ENCODE measurements around the gene CASQ2.

Gene CASQ2

DNA sequence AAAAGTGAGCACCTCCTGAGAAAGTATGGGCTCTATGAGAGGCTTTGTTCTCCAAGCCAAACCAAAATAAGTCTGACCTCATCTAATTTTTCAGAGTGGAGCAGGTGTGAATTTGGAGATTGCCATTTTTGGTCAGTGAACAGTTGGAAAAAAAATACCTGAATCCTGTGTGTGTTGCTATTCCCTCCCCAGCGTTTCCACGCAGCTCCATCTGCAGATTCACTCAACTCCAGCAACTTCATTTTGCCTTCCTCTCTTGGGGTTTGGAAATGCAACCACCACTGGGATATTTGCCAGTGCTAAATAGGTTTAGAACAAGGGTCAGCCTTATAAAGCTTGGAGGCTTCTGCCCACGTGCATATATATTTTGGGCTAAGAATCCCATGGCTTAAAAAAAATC, 11.2 kb downstream of the CASQ2 start:
- Histone ChIP-seq H3K27ac (ENCODE audit: low read length) (no peak overlapping the region), H3K9me3 (ENCODE audit: control insufficient read depth in 2 of 2, low read length in 2 of 2) (peaks cover 3% of the 10 kb centered on the region in 2 donors), H3K4me1 (ENCODE audit: control insufficient read depth, insufficient read depth, low read length) (no peaks in the 10 kb centered on the region), H3K27me3 (ENCODE audit: control insufficient read depth in 1 of 2, insufficient read depth in 2 of 2, low read length in 2 of 2) (no peaks in the 10 kb centered on the region), H3K36me3 (ENCODE audit: control insufficient read depth in 2 of 2, insufficient read depth in 2 of 2, low read length in 2 of 2) (peaks cover 0 to 2% of the 10 kb centered on the region in 2 donors), H3K9ac (ENCODE audit: low read length in 2 of 2) (no peak overlapping the region), H3K4me3 (ENCODE audit: low read length in 2 of 2) (no peak overlapping the region)

DNA sequence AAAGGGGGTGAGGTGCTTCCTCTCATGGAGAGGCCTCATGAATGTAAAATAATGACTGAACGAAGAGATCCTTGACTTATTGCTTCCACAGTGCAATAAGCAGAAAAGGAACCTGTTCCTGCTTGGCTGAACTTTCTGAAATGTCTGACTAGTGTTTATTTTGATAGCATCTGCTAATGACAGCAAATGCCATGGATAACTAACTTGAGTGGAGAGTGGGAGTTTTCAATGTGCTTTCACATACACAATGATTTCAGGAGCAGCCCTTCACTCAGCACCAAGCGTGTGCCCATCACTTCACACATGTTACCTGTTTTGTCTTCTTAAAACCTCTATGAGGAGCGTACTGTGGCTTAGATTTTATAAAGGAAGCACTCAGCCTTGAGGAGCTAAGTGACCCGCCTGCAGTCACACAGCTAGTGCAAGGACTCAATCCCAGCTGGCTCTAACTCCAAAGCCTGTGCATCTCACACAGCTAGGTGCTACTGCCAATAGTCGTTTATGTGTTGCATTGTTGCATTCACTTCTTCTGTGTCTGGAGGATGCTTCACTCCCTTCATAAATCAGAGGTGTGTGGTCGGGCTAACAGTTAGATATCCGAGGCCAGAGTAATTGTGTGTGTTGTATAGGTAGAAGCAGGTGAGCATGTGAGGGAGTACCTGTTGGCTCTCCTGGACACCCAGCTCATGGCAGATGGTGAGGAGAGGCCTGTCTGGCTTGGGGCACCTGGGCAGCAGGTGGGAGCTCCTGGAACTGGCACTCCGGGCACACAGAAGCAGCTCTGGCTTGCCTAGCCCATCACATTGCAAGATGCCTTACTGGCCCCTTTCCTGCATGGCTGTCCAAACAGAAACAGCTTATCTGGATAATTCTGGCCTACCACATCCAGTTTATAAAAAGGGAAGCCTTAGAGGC, 12.8 kb downstream of the CASQ2 start:
- H3K36me3 ChIP-seq (ENCODE audit: control insufficient read depth in 2 of 2, insufficient read depth in 2 of 2, low read length in 2 of 2), result peaks cover 0 to 2% of the 10 kb centered on the region in 2 donors
- peaks cover 3% of the 10 kb centered on the region in 2 donors for H3K9me3 ChIP-seq (ENCODE audit: control insufficient read depth in 2 of 2, low read length in 2 of 2)
- H3K27ac ChIP-seq (ENCODE audit: low read length), result no peak overlapping the region
- H3K9ac ChIP-seq (ENCODE audit: low read length in 2 of 2), result no peak overlapping the region
- no peaks in the 10 kb centered on the region for H3K4me1 ChIP-seq (ENCODE audit: control insufficient read depth, insufficient read depth, low read length)
- H3K27me3 ChIP-seq (ENCODE audit: control insufficient read depth in 1 of 2, insufficient read depth in 2 of 2, low read length in 2 of 2), result no peaks in the 10 kb centered on the region
- no peak overlapping the region for H3K4me3 ChIP-seq (ENCODE audit: low read length in 2 of 2)

DNA sequence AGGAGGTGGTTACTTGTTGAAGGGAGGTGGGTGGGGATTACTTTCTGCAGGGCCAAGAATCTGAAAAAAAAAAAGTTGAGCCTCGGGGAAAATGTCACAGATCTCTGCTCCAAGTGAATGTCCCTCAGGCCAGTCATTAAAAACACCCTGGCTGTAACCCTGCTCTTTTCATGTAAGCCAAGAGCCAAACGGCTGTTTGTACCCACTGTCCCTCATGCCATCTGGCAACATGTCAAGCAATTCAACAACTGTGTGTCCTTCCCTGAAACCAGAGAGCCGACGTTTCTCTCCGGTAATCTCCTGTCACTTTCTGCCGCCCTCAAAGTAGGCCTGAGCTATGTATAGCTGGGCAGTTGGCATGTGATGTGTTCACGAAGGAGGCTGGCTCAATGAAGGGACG, 14.7 kb downstream of the CASQ2 start:
- no peak overlapping the region for H3K9ac ChIP-seq (ENCODE audit: low read length in 2 of 2)
- no peak overlapping the region for H3K27ac ChIP-seq (ENCODE audit: low read length)
- H3K36me3 ChIP-seq (ENCODE audit: control insufficient read depth in 2 of 2, insufficient read depth in 2 of 2, low read length in 2 of 2), result no peaks in the 10 kb centered on the region
- H3K9me3 ChIP-seq (ENCODE audit: control insufficient read depth in 2 of 2, low read length in 2 of 2), result no peaks in the 10 kb centered on the region
- no peaks in the 10 kb centered on the region for H3K27me3 ChIP-seq (ENCODE audit: control insufficient read depth in 1 of 2, insufficient read depth in 2 of 2, low read length in 2 of 2)
- H3K4me1 ChIP-seq (ENCODE audit: control insufficient read depth, insufficient read depth, low read length), result peaks cover 6% of the 10 kb centered on the region
- no peak overlapping the region for H3K4me3 ChIP-seq (ENCODE audit: low read length in 2 of 2)

DNA sequence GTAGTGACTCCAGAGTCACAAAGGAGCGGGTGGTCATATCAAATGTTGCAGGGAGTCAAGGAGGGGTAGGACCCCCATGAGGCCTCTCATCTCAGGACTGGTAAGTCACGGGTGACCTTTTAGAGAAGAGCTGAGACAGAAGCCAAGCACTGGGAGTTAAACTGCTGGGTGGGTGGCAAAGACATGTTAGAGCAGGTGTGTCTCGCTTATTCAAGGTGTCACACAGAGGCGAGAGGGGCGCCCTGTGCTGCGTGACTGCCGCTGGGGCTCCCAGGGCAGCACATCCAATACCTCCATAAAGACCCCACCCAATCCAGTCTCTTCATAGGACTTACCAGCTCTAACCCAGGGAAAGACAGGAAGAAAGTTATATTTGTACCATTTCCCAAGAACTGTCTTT, 15.2 kb downstream of the CASQ2 start:
- H3K4me1 ChIP-seq (ENCODE audit: control insufficient read depth, insufficient read depth, low read length), result peaks cover 9% of the 10 kb centered on the region
- no peaks in the 10 kb centered on the region for H3K36me3 ChIP-seq (ENCODE audit: control insufficient read depth in 2 of 2, insufficient read depth in 2 of 2, low read length in 2 of 2)
- no peak overlapping the region for H3K4me3 ChIP-seq (ENCODE audit: low read length in 2 of 2)
- no peaks in the 10 kb centered on the region for H3K27me3 ChIP-seq (ENCODE audit: control insufficient read depth in 1 of 2, insufficient read depth in 2 of 2, low read length in 2 of 2)
- H3K27ac ChIP-seq (ENCODE audit: low read length), result no peak overlapping the region
- H3K9me3 ChIP-seq (ENCODE audit: control insufficient read depth in 2 of 2, low read length in 2 of 2), result no peaks in the 10 kb centered on the region
- no peak overlapping the region for H3K9ac ChIP-seq (ENCODE audit: low read length in 2 of 2)

DNA sequence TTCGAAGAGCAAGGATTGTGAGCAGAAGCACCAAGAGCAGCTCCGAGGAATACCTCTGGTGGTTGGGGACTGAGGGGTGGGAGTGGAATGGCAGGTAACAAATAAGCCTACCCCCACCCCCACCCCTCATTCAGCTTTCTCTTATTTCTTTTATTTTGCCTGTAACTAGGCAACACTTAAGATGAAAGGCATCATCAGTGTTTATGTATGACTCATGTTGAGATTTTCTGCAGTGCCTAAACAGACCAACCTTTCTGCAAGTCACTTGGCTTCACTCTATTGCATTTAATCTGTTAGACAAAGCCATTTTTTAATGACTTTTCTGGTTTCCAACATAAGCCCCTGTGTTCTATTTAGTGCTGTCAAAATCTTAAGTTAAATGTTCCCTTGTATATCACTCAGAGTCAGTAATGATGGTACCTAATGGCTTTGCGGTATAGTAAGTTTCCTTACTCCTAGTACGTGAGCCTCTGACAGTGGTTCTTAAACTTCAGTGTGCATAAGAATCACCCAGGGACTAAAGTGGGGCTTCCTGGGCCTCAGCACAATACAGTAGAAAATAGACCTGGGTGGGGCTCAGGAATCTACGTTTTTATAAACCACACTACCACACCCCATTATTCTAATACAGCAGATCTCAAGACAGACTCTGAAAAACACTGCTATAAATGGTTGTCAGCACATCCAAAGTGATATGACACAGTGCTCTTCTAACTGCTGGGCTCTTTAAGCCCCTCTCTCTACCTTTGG, 19.9 kb downstream of the CASQ2 start:
- Histone ChIP-seq H3K4me3 (ENCODE audit: low read length in 2 of 2) (no peak overlapping the region), H3K9me3 (ENCODE audit: control insufficient read depth in 2 of 2, low read length in 2 of 2) (no peaks in the 10 kb centered on the region), H3K27me3 (ENCODE audit: control insufficient read depth in 1 of 2, insufficient read depth in 2 of 2, low read length in 2 of 2) (no peaks in the 10 kb centered on the region), H3K36me3 (ENCODE audit: control insufficient read depth in 2 of 2, insufficient read depth in 2 of 2, low read length in 2 of 2) (no peaks in the 10 kb centered on the region), H3K9ac (ENCODE audit: low read length in 2 of 2) (no peak overlapping the region), H3K27ac (ENCODE audit: low read length) (peak overlapping the region; percentile 18), H3K4me1 (ENCODE audit: control insufficient read depth, insufficient read depth, low read length) (peaks cover 9% of the 10 kb centered on the region)

DNA sequence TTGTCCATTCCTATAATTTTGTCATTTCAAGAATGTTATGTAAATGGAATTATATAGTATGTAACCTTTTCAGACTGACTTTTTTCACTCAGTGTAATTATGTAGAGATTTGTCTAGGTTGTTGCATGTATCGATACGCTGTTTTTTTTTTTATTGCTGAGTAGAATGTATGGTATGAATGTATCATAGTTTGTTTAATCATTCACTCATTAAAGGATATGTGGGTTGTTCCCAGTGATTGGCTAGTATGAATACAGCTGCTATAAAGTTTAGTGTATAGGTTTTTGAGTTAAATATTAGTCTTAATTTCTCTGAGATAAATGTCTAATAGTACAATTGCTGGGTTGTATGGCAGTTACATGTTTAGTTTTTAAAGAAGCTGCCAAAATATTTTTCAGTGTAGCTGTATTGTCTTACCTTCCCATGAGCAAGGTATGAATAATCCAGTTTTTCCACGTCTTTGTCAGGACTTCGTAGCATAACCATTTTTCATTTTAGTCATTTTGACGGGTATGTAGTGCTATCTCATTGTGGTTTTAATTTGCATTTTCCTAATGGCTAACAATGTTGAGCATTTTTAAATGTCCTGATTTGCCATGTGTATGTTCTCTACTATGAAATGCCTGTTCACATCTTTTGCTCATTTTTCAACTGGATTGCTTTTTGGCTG, 22.4 kb downstream of the CASQ2 start:
- peaks cover 9% of the 10 kb centered on the region for H3K4me1 ChIP-seq (ENCODE audit: control insufficient read depth, insufficient read depth, low read length)
- H3K27me3 ChIP-seq (ENCODE audit: control insufficient read depth in 1 of 2, insufficient read depth in 2 of 2, low read length in 2 of 2), result no peaks in the 10 kb centered on the region
- no peak overlapping the region for H3K4me3 ChIP-seq (ENCODE audit: low read length in 2 of 2)
- no peak overlapping the region for H3K27ac ChIP-seq (ENCODE audit: low read length)
- no peaks in the 10 kb centered on the region for H3K36me3 ChIP-seq (ENCODE audit: control insufficient read depth in 2 of 2, insufficient read depth in 2 of 2, low read length in 2 of 2)
- no peaks in the 10 kb centered on the region for H3K9me3 ChIP-seq (ENCODE audit: control insufficient read depth in 2 of 2, low read length in 2 of 2)
- H3K9ac ChIP-seq (ENCODE audit: low read length in 2 of 2), result no peak overlapping the region

DNA sequence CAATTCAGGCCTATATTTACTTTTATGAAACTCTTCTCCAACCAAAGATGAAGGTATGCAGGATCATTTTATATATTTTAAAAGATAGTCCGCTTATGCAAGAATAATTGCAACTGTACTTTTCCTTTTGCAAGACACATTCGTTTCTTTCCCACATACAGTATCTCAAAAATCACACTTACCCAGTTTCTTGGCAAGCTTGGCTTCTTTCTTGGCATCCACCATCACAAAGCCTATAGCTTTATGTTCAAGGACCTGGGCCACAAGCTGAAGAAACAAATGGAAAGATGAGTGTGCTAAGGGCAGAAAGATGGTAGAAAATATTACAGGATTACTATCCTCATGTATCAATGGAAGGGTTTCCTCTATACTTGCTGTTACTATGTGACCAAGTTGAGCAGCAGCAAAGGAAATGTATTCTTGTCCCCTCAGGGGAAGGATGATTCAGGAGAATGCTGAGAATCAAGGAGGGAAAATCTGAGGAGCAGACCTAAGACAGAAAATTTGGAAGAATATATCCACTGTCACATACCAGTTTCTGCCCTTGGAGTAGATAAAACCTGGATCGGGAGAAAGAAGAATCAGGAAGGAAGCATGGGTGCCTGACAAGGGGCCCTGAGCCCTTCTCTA, 23.8 kb downstream of the CASQ2 start:
- no peaks in the 10 kb centered on the region for H3K27me3 ChIP-seq (ENCODE audit: control insufficient read depth in 1 of 2, insufficient read depth in 2 of 2, low read length in 2 of 2)
- H3K4me3 ChIP-seq (ENCODE audit: low read length in 2 of 2), result no peak overlapping the region
- H3K36me3 ChIP-seq (ENCODE audit: control insufficient read depth in 2 of 2, insufficient read depth in 2 of 2, low read length in 2 of 2), result no peaks in the 10 kb centered on the region
- H3K27ac ChIP-seq (ENCODE audit: low read length), result no peak overlapping the region
- H3K9me3 ChIP-seq (ENCODE audit: control insufficient read depth in 2 of 2, low read length in 2 of 2), result no peaks in the 10 kb centered on the region
- H3K4me1 ChIP-seq (ENCODE audit: control insufficient read depth, insufficient read depth, low read length), result peaks cover 8% of the 10 kb centered on the region
- no peak overlapping the region for H3K9ac ChIP-seq (ENCODE audit: low read length in 2 of 2)

DNA sequence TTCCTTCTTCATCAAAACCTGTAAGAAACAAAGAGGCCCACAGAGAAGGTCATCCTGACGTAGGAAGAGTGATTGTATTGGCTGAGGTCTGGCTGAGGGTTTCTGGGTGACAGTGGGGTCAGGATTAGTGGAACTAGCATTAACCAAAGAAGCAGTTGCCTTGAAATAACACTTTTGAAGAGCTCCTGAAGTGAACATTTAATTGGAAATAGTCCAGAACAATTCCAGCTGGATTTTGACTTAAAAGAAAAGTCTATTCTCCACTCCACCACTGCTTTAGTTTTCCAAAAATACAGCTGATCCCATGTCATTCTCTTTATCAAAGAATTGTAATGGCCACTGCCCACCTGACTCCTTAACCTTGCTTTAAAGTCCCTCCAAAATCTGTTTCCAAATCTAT, 27.7 kb downstream of the CASQ2 start:
- peaks cover 0 to 4% of the 10 kb centered on the region in 2 donors for H3K9me3 ChIP-seq (ENCODE audit: control insufficient read depth in 2 of 2, low read length in 2 of 2)
- H3K4me1 ChIP-seq (ENCODE audit: control insufficient read depth, insufficient read depth, low read length), result no peaks in the 10 kb centered on the region
- H3K36me3 ChIP-seq (ENCODE audit: control insufficient read depth in 2 of 2, insufficient read depth in 2 of 2, low read length in 2 of 2), result no peaks in the 10 kb centered on the region
- no peak overlapping the region for H3K4me3 ChIP-seq (ENCODE audit: low read length in 2 of 2)
- H3K9ac ChIP-seq (ENCODE audit: low read length in 2 of 2), result no peak overlapping the region
- H3K27ac ChIP-seq (ENCODE audit: low read length), result no peak overlapping the region
- no peaks in the 10 kb centered on the region for H3K27me3 ChIP-seq (ENCODE audit: control insufficient read depth in 1 of 2, insufficient read depth in 2 of 2, low read length in 2 of 2)

DNA sequence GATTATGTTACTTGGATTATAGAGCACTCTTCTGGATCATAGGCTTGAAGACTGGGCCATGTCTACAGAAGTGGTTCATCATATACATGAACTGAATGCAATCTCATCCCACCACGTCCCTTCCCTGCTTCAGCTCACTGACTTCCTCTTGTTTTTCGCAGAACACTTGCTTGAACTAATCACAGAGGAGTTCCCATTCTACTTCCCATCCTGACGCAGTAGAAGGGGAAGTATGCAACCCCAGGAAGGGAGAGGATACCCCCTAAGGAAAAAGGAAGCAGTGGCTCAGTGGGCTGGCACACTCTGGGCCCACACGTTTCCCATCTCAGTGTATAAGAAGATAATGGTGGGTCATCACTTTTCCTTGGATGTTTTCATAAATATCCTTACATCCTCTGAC, 36.2 kb downstream of the CASQ2 start:
- no peaks in the 10 kb centered on the region for H3K27me3 ChIP-seq (ENCODE audit: control insufficient read depth in 1 of 2, insufficient read depth in 2 of 2, low read length in 2 of 2)
- H3K4me1 ChIP-seq (ENCODE audit: control insufficient read depth, insufficient read depth, low read length), result peaks cover 9% of the 10 kb centered on the region
- no peak overlapping the region for H3K4me3 ChIP-seq (ENCODE audit: low read length in 2 of 2)
- H3K9me3 ChIP-seq (ENCODE audit: control insufficient read depth in 2 of 2, low read length in 2 of 2), result no peaks in the 10 kb centered on the region
- no peak overlapping the region for H3K27ac ChIP-seq (ENCODE audit: low read length)
- H3K36me3 ChIP-seq (ENCODE audit: control insufficient read depth in 2 of 2, insufficient read depth in 2 of 2, low read length in 2 of 2), result no peaks in the 10 kb centered on the region
- H3K9ac ChIP-seq (ENCODE audit: low read length in 2 of 2), result no peak overlapping the region

DNA sequence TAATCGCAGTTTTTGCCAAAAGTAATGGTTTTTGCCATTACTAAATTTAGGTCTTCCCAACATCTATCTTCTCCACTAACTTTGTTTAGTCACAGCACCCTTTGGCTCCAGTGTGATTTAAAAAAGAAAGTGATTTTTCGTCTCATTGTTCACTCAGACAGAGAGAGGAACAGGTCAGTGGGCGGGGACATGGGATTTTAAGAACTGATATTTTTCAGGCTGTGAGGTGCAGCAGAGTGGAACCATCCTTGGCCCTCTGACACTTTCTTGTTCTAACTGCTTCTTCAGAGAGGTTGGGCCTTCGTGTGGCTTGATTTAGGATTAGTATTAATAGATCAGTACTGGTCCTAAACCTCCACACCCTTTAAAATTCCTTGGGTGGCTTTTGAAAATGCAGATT, 38.8 kb downstream of the CASQ2 start:
- Histone ChIP-seq H3K9me3 (ENCODE audit: control insufficient read depth in 2 of 2, low read length in 2 of 2) (no peaks in the 10 kb centered on the region), H3K27ac (ENCODE audit: low read length) (no peak overlapping the region), H3K9ac (ENCODE audit: low read length in 2 of 2) (no peak overlapping the region), H3K4me3 (ENCODE audit: low read length in 2 of 2) (no peak overlapping the region), H3K4me1 (ENCODE audit: control insufficient read depth, insufficient read depth, low read length) (peaks cover 15% of the 10 kb centered on the region), H3K36me3 (ENCODE audit: control insufficient read depth in 2 of 2, insufficient read depth in 2 of 2, low read length in 2 of 2) (no peaks in the 10 kb centered on the region), H3K27me3 (ENCODE audit: control insufficient read depth in 1 of 2, insufficient read depth in 2 of 2, low read length in 2 of 2) (no peaks in the 10 kb centered on the region)
